GM12872 (cell line): Measurements from ENCODE around the gene MARCHF4.

ENCODE experiments used
- CTCF ChIP-seq: IDR thresholded peaks from 3 replicates; pipeline ENCODE4 v1.5.1; 2011; ENCODE audit warnings: low read depth, mild to moderate bottlenecking, low read length, moderate library complexity; ENCODE audit not compliant: insufficient read depth

MARCHF4 gene

DNA sequence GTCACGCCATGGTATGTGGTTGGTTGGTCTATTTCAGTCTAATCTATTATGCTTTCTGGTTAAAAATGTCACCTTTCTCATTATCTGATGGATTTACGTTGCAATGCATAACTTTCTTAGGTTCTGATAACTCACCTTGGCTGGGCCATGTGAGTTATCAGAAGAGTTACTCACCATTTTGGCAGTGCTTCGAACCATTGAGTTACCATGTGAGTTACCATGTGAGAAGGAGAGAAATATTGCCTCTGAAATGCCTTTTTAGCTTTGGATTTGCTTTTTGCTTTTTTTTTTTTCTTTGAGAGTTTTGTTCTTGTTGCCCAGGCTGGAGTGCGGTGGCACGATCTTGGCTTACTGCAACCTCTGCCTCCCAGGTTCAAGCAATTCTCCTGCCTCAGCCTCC, 41.6 kb upstream of the MARCHF4 start:
- TF ChIP-seq CTCF: no peak

GRCh38 chr2:216412022-216412999, 40.0 kb upstream of the MARCHF4 start, which contains the start of gene SMARCAL1:
Gene SMARCAL1 (plus strand): TSS chr2:216412484. CDS start chr2:216414705, 2,221 bp downstream.
- TF ChIP-seq CTCF: no peak

DNA sequence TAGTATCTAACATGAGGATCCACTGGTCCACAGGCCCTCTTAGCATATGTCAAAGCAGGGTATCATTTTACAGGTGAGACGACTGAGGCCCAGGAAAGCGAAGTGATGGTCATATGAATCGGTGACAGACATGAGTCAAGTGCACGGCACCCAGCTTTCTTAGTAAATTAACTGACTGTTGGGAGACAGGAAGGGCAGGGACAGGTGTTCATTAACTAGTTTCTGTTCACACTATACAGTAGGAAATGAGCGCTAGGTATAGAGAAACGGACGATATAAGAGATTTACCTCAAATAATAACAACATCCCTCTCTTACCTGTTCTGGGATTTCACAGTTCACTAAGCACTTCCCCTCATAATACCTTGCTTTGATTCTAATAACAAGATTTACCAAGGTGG, 38.3 kb upstream of the MARCHF4 start:
- TF ChIP-seq CTCF: no peak

DNA sequence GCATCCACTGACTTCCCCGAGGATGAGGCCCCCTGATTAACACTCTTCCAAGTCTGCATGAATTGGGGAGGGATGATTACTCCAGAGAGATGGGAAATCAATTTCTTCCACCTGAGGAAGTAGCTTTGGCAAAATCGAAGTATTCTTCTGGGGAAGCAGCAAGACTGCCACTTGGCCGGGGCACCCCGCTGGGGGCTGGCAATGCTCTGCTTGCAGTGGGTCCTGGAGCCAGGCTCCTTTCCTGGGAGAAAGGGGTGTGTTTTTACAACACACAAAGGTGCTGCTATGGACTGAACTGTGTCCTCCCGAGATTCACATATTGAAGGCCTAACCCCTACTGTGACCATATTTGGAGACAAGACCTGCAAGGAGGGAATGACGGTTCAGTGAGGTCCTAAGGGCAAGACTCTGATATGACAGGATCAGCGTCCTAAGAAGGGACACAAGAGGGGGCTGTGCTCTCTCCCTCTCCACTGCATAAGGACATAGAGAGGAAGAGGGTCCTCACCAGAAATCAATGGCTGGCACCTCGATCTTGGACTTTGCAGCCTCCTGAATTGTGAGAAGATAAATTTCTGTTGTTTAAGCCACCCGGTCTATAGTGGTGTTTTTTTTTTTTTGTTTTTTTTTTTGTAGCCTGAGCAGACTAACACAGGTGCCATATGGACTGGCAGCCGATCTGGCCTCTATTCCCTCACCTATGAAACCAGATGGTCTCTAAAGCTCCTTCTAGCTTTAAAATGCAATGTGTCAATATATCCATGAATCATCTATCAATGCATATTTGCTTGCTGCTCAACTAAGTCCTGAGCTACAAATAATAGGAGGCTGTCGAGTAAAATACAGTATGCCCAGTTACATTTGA, 36.4 kb upstream of the MARCHF4 start:
- TF ChIP-seq CTCF: no peak

GRCh38 chr2:216406826-216407225, 34.5 kb upstream of the MARCHF4 start:
- TF ChIP-seq CTCF: no peak

DNA sequence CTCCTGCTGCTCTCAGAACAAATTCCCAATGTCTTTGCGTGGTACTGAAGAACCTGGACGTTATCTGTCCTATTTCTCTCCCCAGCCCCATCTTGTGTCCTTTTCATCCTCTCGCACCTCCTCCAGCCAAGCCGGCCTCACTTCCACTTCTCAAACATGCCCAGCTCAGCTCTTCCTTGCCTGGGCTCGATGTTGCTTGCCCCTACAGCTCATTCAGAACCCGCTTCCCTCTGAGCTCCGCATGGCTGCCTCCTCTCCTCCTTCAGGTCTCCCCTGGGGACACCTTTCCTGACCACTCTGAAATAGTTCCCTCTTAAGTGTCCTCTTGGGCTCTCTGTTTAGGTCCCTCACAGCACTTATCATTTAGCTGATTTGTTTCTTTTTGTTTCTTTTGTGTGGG, 33.3 kb upstream of the MARCHF4 start:
- no peak for TF ChIP-seq CTCF

- TF ChIP-seq CTCF: peak; percentile 89
Measured at GRCh38 chr2:216404010-216404618, 31.8 kb upstream of the MARCHF4 start.
